Inferior parietal cortex (tissue), 1 donor: ENCODE data around the gene VSTM2B.

Source experiments
- DNase-seq: peaks from one replicate; pipeline ENCODE4 v3.0.0-alpha.2; 2016; ENCODE audit errors: extremely low spot score

VSTM2B gene

DNA sequence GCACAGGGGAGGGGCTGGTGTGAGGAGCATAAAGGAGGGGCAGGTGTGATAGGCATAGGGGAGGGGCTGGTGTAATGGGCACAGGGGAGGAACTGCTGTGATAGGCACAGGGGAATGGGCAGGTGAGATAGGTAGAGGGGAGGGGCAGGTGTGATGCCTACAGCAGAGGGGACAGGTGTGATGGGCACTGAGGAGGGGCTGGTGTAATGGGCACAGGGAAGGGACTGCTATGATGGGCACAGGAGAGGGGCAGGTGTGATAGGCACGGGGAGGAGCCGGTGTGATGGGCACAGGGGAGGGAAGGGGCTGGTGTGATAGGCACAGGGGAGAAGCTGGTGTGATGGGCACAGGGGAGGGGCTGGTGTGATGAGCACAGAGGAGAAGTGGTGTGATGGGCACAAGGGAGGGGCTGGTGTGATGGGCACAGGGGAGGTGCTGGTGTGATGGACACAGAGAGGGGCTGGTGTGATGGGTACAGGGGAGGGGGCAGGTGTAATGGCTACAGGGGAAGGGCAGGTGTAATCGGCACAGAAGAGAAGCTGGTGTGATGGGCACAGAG is 40.8 kb downstream of the VSTM2B start:
- no peak for DNase-seq

DNA sequence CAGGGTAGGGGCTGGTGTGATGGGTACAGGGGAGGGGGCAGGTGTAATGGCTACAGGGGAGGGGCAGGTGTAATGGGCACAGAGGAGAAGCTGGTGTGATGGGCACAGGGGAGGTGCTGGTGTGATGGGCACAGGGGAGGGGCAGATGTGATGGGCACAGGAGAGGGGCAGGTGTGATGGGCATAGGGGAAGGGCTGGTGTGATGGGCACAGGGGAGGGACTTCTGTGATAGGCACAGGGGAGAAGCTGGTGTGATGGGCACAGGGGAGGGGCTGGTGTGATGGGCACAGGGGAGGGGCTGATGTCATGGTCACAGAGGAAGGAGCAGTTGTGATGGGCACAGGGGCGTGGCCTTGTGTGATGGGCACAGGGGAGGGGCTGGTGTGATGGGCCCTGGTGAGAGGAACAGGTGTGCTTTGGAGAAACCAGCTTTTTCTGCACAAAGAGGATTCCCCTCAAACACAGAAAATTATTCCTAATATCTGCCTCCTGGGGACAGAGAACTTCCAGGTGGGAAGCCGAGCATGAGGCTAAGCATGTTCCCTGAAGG is 41.6 kb downstream of the VSTM2B start:
- no peak for DNase-seq

DNA sequence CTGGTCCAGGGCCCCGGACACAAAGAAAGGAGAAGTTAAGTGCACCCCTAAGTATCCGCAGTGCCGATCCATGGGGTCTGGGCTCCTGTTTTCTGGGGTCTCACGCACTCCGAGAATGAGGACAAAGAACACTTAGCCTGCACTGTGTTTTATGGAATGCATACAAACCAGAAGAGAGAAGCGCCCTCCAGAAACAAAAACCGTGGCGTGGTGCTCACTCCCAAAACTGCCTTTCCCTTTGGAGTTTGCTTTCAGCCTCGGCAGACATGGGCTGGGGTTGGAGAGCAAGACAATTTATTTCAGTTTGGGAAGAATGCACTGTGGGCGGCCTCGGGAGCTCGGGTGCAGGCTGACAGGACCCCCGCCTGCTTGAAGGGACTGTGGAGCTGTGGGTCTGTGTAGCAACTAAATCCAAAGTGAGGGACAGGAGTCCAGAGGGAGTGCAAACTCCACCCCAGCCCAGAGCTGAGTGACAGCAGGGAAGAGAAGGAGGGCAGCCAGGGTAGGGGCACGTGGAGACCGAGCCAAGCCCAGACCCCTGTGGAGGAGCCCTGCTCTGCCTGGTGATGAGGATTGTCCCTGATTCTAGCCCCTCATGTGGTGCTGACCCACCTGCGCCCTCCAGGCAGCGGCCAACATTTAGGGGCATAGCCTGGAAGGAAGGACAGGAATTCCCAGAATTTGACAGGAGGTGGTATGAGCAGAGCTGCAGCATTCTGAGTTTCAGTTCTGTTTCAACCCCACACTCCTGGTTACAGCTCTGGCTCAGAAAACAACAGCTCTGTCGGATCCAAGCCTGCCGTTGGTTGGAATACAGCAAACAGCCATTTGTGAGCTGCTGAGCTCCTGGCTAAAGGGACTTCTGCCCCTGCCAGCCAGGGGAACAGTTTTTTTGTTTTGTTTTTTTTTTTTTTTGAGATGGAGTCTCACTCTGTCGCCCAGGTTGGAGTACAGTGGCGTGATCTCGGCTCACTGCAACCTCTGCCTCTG is 42.5 kb downstream of the VSTM2B start:
- DNase-seq: no peak

- DNase-seq: no peak
Observed at GRCh38 chr19:29569038-29569911, 43.5 kb downstream of the VSTM2B start.

DNA sequence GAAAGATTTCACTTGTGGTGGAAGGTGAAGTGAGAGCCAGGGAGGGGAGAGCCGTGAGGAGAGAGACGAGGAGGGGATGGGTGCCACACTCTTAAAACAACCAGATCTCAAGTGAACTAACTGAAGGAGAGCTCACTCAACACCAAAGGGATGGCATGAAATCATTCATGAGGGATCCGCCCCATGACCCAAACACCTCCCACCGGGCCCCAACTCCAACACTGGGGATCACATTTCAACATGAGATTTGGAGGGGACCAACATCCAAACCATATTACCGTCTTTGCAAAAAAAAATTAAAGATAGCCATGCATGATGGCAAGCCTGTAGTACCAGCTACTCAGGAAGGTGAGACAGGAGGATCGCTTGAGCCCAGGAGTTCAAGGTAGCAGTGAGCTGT is 45.4 kb downstream of the VSTM2B start:
- no peak for DNase-seq

DNA sequence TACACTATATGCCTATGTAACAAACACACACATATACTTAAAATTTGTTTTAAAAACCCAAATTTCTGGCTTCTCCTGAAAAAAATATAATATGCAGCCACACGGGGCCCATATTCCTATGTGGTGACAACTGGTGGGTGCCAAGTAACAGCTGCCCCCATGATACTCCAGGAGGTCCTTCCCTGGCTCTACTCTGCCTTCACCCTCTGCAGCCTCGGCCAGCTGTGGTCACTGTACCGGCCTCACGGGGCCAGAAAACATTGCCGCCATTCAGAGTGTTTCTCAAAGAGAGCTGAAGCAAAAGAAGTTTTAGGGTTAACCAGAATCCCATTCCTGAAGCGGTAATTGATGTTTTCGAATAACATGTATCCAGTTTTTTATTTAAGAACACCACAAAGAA is 47.7 kb downstream of the VSTM2B start:
- no peak for DNase-seq

DNA sequence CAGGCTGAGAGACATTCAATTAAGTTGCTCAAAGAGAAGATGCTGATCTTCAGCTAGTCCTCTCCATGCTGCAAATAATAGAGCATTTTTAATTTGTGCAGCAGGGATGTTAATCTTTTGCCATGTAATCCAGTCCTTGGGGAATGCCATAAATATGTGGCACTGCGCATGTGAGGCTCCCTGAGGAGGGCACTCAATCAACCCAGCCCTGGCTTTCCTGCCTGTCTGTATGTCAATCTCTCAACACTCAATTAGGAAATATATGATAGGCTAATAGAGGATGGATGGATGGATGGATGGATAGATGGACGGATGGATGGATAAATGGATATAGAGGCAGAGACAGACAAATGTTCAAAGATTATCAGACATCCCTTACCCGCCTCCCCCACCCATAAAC is 48.7 kb downstream of the VSTM2B start:
- DNase-seq: no peak

DNA sequence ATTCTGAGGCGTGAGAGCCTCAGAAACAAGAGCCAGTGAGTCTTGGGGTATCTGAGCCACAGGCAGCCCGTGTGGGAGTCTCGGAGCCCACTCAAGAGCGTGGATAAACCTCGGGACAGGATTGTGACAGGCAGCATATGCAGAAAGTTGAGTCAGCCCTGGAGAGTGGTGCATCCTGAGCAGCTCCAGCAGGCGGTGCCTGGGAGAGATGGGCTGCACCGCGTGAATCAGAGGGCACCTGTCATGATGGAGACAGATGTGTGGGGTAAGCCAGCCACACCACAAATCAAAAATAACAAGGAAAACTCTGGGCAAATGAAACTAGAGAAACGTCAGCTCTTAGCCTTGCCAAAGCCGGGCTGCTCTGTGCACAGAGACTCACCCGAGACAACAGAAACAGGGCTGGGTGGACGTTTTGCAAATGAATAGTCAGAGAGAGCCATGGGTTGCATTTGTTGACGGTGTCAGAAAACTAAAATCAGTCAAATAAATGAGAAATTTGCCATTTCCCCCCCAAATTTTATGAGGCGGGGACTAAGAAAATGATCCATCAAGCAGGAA is 50.3 kb downstream of the VSTM2B start:
- no peak for DNase-seq

DNA sequence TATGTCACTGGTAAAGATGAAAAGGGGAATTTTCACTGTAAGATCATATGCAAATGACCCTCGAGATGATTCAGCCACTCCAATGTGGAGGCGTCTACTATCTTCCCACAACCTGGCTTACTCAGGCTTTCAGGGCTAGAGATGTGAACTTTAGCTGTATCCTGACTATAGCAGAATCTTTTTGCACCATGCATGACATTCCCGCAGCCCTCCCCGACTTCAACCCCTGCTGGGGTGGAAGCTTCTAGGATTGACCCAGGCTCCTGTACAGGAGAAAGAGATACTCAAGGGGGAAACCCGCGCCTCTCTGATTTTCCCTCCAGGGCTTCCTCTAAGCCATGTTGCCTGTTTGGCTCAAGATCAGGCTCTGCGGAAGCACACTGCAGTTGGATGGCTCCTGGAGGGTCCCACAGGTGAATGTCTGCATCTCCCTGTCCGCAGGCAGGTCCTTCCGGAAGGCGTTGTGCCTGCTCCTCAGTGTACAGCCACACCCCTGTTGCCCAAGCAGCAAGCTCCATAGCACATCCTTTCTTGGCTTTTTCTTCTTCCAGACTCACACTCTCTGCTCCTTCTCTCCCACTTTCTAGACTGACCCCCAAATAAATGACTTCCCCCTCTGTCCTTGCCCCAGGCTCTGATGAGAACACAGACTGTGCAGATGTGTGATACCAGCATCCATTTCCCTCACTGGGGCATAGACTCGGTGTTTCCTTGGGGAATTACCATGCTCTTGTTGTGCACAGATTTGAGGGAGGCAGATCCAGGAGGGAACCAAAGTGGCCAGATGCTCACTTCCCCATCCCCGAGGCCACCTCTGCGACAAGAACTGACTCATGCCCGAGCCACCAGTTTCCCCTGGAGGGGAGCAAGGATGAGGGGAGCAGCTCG is 51.2 kb downstream of the VSTM2B start:
- DNase-seq: no peak

GRCh38 chr19:29577649-29577963 is 51.8 kb downstream of the VSTM2B start:
- no peak for DNase-seq

DNA sequence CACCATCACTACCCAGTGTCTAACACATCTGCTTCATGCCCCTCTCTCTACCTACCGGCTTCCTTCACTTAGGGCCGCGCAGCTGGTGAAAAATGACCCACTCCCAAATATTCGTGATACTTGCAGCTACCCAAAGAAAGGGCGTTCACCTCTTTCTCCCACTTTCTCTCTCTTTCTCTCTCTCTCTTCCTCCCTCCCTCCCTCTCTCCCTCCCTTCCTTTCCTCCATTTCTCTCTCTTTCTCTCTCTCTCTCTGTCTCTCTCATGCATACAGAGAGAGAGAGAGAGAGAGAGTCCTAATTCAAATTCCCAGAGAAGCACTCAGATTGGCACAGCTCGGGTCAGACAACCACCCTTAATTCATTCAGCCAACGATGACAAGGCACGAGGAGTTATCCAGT is 52.6 kb downstream of the VSTM2B start:
- no peak for DNase-seq

DNA sequence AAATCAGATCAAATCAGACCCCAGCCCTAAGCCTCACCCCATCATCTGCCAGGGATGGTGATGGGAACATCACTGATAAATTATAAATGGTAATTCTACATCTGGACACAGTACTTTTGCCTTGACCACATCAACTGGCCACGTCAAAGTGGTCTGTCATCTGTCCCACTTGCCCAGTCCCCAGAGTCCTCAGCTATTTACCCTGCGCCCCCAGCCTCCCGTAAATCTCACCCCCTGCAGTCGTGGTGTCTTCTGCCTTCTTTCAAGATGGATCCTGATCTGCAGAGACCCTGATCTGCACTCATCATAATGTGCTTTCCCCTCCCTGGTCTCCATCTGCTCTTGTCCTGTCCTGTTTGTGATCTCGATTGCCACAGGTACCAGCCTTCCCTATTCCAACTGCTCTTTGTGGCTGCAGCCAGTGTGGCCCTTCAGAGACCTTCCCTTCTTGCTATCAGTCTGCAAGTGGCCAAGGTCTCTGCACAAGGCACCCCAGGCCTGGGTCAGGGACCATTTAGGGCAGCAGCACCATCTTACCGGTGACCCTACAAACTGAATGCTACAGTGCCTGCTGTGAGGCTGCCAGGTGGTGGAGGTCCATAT is 53.6 kb downstream of the VSTM2B start:
- no peak for DNase-seq

- DNase-seq: no peak
Observed at GRCh38 chr19:29581398-29581797, 55.6 kb downstream of the VSTM2B start.

DNA sequence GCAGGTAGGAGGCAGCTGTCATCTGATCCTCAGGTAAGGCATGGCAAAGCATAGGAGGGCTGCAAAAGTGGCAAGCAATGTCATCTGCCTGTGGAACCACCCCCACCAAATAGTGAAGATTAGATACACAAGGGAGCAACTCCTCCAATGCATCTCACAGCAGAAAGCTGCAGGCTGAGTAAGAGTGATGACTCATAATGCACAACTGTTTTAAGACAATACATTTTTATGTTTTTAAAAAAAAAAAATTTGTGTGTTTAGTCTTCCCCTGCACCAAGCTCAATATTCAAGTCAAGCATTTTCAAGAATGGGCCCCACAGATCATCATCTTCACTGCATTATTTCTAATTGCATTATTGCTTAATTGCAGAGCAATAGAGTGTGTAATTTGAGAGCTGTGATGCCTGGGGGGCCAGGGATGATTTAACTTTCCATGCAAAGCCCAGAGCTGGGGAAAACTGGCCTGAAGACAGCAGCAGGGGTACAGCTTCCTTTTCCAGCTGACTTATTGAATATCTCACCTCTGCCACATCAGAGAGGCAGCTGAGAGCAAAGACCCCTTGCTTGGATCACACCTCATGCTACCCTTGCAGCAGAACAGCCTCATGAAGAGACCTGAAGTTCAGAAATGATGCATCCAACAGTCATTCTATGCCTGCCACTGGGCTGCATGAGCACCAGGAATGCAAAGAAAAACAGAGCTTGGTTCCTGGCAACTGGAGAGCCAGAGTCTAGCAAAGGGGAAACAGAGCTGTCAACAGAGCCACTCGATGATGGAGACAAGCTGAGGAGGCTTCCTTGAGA is 57.6 kb downstream of the VSTM2B start:
- DNase-seq: no peak

DNA sequence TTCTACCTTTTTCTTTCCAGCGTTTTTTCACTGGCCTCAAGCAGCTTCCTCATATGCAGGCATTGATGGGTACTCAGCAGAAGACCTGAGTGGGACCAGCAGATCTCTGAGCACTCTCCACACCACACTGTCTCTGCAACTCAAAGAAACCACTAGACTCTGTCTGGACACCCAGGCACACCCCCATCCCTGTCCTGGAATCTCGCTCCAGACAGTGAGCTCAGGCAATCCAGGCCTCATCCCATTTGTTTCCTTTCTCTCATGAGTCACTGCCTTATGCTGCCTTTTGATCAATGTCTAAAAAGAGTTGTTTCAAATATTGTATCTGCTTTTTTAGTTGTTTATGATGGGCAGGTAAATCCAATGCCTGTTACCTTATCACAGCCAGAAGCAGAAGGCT is 60.6 kb downstream of the VSTM2B start:
- DNase-seq: no peak

- no peak for DNase-seq
Observed at GRCh38 chr19:29587059-29587458, 61.3 kb downstream of the VSTM2B start.

DNA sequence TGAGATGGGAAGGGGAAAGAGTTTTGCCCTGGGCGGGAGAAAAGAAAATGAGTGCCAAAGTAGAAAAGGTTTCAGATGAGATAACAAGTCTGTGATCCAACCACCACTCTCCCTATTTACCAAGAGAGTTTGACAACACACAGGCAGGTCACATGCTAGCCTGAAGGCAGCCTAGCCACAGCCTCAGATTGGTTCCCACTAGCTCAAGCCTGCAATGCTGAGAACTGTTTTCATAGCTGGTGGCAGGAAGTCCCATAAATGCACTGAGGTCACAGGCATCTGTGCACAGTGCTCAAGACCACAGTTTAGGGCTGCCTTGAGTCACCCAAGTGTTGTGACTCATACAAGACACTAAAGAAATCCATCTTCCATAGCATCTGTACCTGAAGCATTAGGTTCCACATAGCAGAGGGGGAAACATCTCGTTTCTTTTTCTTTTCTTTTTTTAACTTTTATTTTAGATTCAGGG is 61.8 kb downstream of the VSTM2B start:
- DNase-seq: no peak

GRCh38 chr19:29588095-29588494 is 62.3 kb downstream of the VSTM2B start:
- DNase-seq: no peak

DNA sequence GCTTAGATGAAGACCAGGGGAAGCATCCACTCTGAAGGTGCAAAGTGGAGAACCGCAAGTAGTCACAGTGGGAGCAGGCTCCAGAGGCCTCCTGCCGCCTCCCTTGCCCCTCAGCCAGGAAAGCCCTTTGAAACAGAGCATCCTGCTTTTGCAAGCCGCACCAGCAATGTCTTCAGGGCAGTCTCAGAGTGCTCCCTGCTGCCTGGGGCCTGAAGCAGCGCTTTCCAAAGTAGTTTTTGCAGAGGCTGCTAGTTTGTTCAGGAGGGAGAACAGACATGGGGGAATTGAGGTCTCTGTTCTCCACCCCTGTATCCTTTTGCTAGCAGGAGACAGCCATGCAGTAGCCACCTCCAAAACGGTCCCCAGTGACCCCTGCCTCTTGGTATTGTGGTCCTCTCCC is 64.5 kb downstream of the VSTM2B start:
- DNase-seq: no peak
